HCEC 1CT (cell line): ENCODE results near the gene CEP162.
"Not testable (repeated sequence)": the region's sequence is repeated elsewhere in the genome, so short reads cannot be mapped to it uniquely, and the experiment has no call there.

Experiments used
- DNase-seq: peaks from one replicate; pipeline ENCODE4 v3.0.0-alpha.2; 2017

The CEP162 gene, protein sequence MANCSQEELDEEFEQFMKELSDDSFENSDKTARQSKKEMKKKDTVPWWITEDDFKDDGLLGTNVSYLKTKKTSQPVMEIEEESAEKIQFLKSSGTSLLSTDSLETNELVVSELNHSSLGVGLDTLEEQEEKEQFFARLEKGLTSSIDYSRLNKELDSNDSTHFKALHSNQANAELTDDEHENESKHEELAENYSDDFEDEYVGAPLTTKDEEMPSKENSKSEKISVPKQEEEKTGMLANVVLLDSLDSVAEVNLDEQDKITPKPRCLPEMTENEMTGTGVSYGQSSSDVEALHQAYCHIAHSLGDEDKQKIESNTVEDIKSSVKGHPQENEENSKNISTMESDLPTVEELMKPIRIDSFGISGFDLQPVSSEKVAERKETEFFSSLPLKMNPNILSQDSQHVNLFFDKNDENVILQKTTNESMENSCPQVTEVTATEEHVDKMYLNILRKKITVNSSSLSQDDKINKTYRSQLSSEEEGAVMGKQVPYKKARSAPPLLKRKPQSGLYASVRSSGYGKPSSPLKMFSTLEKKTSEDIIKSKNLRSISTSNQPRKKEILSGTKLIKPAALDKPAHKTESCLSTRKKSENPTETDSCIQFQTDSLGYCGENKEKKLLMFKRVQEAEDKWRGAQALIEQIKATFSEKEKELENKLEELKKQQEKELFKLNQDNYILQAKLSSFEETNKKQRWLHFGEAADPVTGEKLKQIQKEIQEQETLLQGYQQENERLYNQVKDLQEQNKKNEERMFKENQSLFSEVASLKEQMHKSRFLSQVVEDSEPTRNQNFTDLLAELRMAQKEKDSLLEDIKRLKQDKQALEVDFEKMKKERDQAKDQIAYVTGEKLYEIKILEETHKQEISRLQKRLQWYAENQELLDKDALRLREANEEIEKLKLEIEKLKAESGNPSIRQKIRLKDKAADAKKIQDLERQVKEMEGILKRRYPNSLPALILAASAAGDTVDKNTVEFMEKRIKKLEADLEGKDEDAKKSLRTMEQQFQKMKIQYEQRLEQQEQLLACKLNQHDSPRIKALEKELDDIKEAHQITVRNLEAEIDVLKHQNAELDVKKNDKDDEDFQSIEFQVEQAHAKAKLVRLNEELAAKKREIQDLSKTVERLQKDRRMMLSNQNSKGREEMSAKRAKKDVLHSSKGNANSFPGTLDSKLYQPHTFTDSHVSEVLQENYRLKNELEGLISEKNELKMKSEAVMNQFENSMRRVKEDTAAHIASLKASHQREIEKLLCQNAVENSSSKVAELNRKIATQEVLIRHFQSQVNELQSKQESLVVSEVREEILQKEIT (N-terminal part only)

DNA sequence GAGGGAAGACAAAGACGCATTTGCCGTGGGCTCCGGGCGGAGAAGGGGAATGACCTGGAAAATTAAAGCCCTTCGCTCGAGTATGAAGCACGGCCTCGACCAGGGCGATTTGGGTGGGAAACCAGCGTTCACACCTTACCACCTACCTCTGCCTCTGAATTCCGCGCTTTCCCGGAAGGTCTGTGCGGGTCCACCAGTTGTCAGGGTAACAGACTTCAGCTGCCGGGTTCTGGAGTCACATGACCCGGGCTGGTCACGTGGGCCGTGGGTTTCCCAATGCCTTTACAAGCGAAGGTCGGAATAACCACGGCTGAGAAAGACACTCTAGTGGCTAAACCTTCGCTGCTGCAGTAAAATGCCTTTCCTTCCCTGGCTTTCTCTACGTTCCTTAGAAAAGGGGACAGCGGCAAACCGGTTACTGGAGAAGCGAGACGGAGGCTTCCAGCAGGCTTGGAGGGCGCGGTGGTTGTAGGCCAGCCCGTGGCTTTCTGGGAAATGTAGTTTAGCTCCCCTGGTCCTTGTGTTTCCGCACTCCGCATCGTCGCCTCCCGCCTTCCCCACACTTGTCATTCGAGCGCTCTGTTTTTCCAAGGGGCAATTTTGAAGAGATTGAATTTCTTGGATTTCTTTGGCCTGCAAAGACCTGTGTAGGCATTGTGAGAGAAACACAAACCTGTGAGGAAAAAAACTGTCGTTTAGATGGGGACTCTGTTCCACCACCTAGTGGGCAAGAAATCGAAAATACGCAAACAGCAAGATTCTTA is at the start of gene CEP162:
Gene CEP162 (minus strand): TSS at position 210 of the 764 bp plus-strand sequence. CDS start 1,250 bp downstream, outside the sequence.
- peak; percentile 78 for DNase-seq

DNA sequence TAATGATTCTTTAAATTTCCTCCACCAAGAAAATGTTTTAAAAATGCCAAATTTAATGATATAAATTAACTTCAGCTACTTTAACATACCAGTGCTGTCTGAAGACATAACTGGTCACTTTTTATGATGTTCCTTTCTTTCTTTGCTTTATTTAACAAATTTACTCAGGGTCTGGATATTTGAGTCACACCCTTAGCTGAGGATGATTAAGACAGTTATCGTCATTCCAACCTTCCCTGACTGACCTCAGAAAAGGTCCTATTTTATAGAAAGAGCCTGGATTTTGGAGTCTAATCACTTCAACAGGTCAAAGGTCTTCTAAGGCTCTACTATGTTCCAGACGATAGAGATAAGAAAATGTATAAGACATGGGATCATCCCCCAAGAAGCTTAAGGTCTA is 47.4 kb upstream of the CEP162 start:
- DNase-seq, result no peak

DNA sequence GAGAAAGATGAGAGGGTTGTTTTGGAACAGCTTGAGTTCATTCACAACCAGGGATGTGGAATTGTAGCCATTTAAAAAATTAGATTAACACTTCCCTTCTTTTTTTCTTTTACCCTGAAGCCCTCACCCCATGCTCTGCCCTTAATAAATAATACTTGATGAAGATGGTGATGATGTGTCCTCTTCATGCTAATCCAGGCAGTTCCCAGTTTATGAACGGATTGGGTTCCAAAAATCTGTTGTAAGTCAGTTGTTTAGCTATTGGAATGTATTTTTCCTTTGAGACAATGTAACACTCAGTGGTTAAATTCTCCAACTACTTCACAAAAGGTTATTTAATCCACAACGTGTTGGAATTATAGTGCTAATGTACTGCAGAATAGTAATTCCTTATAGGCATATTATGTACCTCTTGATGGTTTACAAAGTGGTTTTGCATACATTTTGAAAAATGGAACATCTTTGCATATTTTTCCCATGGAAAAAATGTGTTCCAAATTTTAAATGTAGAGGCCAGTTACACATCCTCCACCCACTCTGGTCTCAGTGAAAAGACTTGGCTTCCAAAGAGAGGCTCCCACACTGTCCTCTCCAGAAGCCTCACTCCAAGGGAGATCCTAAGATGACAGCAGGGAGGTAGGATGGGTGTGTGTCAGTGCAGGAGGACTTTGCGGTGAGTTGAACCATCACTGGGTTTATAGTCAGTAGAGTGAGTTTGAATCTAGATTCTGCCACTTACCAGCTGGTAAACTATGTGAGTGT is 45.8 kb upstream of the CEP162 start:
- no peak for DNase-seq

DNA sequence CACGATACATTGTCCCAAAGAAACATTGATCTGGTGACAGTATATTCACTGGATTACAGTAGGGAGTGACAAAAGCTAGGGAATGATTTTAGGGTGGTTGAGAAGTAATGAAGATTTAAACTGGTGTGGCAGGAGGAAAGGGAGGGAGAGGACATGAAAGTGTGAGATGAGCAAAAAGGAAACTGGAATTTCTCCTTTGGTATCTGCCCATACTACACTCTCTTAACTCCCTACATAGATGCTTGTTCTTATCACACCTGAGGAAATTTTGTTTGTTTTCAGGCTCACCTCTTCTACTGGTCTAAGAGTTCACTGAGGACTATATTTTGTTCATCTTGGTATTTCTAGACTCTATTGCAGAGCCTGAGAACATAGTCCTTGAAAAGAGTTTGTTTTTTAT is 44.9 kb upstream of the CEP162 start:
- no peak for DNase-seq

DNA sequence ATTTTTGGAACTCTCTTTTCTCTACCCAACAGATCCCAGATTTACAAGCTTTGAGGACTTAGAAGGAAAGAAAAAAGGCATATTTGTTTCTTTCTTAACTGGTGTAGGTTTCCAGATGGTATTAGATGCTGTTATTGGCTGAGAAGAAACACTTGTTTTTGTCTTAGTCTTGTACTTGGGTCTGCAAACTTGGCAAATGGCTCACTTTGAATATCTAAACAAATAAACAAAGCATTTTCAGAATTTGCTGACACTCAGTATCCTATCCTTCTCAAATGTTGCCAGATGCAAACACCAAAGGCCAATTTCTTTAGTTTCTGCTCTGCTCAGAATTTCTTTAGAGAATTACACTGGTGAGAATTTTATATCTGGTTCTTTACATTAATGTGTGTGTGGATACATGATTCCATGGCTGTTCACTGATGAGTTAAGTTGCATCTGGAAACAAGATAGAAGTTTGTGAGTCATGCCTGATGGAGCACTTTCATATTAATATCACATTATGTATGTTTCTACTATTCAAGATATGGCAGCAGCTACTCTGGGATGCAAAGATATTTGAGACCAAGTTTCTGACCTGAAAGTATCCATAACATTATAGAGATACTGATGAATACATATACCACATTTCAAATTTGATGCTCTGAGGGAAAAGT is 43.7 kb upstream of the CEP162 start:
- DNase-seq, result no peak

DNA sequence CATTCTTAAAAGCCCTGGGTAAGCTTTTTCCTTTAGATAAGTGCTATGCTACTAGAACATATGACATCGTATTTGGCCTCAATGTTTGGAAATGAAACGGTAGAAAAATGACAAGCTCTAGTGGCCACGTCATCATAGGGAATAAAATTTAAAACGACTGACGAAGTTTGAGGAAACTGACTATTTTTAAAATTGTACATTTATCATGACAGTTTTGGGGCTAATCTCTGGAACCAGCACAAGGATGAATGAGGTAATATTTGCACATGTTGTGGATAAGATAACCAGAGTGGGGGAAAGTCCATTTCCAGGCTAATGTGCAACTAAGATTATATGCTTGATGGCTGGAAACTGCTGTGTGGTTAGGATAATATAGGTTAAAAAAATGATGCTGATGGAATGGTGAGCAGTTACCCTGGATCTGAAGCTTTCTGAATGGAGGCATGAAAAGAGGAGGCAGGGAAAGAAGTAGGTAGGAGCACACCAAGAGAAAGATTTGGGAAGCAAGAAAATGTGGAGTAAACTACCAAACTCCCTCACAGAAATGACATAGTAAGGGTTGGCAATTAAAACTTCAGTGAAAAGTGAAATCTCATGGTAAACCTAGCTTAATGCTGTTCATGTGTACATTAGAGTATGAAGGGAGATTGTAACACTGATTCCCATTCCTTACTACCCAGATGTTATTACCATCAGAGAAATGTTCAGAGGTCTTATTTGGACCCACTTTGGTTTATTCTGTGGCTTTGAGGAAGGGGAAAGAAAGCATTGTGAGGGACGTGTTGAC is 42.7 kb upstream of the CEP162 start:
- DNase-seq, result no peak

DNA sequence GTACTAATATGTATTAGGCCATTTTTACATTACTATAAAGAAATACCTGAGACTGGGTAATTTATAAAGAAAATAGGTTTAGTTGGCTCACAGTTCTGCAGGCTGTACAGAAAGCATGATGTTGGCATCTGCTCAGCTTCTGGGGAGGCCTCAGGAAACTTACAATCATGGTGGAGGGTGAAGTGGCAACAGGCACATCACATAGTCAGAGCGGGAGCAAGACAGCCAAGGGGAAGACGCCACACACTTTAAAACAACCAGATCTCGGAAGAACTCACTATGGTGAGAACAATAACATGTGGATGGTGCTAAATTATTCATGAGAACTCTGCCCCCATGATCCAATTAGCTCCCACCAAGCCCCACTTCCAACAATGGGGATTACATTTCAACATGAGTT is 41.3 kb upstream of the CEP162 start:
- no peak for DNase-seq

DNA sequence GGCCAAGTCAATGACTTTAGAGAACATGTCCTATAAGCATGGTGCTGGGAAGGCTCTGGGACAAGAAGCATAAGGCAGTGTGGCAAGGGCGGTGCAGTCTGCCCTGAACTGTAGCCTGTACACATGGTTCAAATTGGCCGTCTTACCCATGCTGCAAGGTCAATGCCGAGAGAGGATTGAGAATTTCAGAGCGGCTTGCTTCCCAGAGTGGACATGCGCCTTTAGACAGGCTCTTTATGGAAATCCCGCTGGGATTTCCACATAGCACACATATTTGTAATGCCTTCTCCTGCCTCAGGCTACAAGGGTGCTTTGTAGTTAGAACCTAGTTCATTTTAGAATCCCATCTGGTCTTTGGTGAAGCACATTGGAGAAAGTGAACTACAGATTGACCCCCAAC is 36.1 kb upstream of the CEP162 start:
- no peak for DNase-seq

DNA sequence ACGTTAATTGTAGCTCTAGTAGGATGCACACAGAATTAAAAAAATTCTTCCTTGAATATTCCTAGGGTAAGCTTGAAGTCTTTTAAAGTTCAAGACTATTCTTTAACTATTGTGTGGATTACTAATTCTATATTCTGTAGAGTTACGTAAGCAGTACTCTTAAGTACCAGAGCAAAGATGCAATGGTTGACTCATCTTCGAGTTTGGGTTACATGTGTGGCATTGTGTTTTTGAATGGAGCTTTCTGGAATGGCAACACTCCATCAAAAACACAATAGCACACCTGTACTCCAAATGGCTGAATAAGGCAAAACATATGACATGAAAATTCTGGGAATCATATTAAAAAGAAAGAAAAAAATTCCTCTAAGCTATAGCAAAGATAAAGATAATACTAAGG is 33.5 kb upstream of the CEP162 start:
- peak; percentile 25 for DNase-seq

DNA sequence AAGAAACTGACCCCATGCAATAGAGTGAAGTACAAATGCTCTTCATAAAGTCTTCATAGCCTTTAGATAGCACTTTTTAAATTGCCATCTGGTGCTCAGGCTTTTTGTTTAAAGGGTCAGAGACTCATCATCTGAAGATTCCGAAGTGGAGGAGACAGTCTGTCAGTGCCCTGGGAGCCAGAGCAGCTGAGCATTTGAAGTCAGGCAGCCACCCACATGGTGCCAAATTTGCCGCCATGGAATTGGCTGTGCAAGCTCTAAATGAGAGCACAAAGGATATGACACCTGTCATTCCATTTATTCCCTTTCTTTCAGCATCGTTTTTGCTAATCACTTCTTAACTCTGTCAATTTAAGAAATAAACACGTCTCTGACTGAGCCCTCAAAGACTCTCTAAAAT is 32.8 kb upstream of the CEP162 start:
- DNase-seq, result no peak

DNA sequence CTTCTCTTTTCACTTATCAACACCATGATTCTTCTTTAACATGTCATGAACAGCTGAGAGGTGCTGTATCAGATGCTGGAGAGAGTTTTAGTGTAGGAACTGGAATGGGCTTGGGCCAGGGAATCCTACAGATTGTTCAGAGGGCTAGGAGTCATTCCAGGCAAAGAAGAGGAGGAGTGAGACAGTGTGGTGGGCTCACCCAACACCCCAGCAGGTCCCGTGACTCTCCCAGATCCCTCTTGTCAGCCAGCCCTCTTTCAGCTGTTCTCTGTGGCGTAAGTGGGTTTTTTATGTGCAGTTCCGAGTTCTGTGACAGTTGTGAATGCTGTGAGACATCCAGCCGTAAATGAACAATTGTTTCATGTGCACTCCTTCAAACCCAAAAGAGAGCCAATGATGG is 31.4 kb upstream of the CEP162 start:
- DNase-seq, result no peak

DNA sequence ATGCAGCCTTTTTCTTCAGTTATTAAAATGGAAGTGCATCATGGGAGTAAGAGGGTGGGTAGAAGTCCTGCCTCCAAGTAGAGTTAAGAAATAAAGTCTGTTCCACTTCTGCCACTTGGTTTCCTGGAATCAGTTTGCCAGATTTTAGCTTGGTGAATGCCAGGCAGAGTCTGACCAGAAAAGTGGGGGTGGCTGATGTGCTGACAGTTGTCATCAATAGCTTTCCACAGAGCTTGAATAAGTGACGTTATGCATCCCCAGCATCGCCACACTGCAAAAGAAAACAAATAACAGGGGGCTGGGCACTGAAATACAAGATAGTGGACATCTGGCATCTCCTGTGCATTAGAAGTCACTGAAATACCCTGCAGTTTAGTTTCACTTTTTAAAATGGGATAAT is 30.8 kb upstream of the CEP162 start:
- no peak for DNase-seq

DNA sequence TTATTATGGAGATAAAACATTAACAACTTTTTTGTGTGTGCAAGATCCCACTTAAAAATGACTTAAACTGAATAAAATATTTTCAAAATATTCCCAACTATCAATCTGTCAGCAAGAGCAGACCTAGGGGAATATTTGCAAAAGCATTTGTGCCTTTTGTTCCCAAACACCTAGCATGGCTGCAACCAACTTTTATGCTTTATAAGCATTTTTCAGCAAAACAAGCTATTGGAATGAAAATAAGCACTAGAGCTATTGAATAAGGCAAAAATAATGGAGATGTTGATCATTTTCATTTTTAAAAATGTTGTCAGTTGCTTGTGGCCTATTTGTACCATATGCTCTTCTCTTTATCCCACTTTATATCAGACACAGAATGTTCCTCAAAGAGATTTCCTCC is 28.2 kb upstream of the CEP162 start:
- no peak for DNase-seq

DNA sequence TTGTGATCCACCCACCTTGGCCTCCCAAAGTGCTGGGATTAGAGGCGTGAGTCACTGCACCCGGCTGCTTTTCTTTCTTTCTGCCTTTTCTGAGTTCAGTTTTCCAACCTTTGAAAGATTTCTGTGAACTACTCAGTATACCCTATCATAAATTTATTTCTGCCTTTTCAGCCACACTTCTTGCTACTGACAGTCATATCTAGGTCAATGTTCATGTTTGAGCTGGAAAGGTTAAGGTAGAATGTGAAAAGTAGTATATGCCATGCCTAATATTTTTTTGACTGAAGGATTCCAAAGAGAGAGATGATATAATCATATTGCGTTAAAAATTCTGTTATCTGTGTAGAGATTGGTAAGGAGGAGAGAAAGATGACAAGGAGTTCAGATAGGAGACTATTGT is 25.9 kb upstream of the CEP162 start:
- DNase-seq, result no peak

DNA sequence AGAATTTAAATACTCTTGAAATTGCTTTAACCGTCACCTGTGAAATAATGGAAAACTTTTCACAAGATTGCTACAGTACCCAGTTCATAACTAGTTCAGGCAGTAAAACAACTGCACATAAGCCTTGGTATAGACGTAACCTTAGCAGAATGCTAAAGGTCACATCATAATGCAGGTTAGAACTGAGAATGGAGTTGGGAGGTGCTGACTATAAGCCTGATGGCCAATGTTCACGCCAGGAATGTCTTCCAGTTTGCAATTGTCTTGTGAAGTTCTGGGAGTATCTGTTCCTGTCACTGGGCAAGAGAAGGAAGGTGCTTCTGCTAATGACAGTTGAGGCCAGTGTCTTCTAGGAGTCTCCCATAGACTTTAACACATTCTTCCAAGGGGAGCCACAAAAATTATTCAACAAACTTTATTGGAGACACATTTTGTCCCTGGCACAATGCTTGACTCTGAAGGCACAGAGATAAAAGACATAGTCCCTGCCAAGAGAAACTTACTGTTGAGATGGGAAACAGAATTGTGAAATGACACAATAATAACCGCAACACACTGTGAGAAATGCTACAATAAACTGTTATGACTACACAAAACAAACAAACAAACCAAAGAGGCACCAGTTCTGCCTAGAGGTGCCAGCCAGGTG is 24.6 kb upstream of the CEP162 start:
- no peak for DNase-seq

DNA sequence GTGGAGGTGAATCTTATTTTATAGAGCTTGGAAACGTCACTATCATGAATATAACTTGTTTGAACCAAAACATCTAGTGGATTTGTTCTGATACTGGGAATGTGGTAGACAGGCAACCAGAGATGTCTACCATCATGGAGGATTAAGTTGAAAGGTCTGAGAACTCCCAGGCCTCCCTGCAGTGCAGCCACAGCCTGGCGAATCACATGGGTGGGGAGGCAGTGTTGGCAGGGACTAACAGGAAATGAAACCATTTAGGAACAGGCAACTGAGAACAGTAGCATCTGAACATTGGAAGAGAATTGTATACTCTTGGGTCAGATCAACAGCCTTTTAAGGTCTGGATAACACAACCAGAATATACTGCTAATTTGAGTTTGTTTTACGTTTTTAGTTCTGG is 22.3 kb upstream of the CEP162 start:
- DNase-seq, result no peak

DNA sequence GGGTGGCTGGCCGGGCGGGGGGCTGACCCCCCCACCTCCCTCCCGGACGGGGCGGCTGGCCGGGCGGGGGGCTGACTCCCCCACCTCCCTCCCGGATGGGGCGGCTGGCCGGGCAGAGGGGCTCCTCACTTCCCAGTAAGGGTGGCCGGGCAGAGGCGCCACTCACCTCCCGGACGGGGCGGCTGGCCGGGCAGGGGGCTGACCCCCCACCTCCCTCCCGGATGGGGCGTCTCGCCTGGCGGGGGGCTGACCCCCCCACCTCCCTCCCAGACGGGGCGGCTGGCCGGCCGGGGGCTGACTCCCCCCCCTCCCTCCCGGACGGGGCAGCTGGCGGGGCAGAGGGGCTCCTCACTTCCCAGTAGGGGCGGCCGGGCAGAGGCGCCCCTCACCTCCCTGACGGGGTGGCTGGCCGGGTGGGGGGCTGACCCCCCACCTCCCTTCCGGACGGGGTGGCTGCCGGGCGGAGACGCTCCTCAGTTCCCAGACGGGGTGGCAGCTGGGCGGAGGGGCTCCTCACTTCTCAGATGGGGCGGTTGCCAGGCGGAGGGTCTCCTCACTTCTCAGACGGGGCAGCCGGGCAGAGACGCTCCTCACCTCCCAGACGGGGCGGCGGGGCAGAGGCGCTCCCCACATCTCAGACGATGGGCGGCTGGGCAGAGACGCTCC is 17.1 kb upstream of the CEP162 start:
- DNase-seq, result not testable (repeated sequence)

DNA sequence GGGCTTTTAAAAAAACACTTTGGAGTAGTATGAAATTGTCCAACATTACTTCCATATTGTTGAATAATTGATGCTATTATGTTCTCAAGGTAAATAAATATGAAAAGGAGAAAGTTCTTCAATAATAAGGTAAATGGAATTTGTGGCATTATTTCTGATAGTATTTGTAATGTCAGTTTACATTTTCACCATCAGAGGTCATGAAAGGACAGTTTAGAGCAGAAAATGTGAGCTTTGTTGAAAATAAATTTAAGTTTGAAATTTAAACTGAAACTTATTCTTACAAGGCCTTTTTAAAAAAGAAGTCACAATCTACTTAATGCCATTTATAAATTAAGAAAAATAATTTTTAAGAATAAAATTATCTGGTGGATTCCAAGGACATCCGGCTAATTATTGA is 15.8 kb upstream of the CEP162 start:
- DNase-seq, result no peak

DNA sequence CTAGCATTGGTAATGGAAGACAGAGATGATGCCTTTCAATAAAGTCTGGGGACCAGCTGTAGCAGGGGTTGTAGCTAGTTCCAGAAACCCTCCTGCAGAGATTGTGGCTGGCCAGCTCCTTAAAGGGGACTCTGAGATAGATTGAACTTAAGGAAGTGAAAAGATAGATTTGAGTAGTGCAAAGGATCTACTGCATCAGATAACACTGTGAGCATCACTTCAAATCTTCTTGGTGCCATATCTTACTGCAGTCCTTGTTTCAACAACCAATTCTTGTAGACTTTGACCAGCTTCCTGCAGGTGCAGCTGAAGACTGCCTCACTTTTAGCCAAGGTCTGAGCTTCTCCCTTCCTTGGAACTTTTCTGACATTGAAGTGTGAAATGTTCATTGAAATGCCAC is 14.8 kb upstream of the CEP162 start:
- no peak for DNase-seq
